Measurements from ENCODE around the gene MFN2.
A peak's percentile ranks its signal among the peaks of the same experiment; 100 is the strongest.
"Not testable (repeated sequence)": the region's sequence is repeated elsewhere in the genome, so short reads cannot be mapped to it uniquely, and the experiment has no call there.

MFN2 gene

DNA sequence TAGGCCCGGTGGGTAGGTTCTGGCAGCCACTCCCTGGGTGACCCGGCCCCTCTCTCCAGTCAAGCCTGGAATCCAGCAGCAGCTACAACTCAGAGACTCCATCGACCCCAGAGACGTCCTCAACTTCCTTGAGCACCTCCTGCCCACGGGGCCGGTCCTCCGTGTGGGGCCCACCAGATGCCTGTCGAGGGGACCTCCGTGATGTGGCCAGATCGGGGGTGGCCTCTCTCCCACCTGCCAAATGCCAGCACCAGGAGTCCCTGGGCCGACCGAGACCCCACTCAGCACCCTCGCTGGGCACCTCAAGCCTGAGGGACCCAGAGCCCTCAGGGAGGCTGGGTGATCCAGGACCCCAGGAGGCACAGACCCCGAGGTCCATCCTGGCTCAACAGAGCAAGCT lies 41.8 kb downstream of the MFN2 start:
- no peak for DNase-seq (ENCODE audit: low spot score)

DNA sequence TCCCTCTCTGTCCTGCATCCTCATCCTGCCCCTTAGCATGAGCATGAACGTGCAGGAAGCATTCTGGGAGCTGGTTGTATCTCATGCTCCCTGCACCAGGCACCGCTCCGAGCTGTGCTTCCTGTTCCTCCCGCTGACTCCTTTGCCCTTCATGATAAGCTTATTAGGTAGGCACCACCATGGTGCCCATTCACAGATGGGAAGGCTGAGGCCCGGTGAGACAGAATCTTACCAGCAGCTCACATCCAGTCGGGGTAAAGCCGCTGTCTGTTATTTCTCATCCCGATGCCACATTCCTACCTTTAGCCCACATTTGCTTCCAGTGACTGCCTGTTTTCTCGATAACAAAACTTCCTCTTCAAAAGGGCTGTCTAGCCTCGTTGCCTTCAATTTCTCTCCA lies 46.3 kb downstream of the MFN2 start:
- DNase-seq (ENCODE audit: low spot score): no peak

DNA sequence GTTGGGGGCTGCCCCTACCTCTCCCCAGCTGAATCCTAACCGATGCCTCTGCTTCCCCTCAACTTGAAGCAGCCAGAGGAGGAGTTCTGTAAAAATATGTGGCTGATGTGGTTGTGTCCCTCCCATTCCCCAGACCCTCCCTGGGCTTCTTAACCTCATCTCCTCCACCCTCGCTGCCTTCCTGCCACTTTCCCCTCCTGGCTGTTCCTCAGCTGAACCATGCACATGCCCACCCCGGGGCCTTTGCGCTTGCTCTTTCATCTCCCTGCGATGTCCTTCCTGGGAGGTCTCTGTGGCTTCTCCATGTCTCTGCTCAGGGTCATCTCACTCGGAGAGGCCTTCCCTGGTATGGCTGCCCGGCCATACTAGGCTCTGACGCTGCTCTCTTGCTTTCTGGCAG lies 48.0 kb downstream of the MFN2 start:
- DNase-seq (ENCODE audit: low spot score): no peak

DNA sequence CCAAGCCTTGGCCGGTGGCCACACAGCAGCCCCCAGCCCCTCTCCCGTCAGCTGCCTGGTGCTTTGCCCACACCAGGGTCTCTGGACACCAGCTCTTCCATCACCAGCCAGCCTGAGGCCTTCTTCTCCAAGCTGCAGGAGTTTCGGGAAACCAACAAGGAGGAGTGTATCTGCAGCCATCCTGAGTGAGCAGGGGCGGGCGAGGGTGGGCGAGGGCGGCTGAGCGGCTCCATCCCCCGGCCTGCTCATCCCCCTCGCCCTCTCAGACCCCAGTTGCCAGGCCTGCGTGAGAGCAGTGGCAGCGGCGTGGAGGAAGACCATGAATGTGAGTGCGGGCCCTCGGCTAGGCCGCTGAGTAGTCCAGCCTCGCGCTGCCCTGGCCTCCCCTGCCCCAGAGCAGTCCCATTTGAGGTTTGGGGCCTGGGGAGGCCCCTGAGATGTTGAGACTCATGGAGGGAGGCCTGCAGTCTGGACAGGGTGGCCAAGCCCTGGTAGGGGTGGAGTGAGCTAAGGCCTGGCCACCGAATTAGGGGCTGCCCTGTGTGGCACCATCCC lies 48.8 kb downstream of the MFN2 start:
- no peak for DNase-seq (ENCODE audit: low spot score)

DNA sequence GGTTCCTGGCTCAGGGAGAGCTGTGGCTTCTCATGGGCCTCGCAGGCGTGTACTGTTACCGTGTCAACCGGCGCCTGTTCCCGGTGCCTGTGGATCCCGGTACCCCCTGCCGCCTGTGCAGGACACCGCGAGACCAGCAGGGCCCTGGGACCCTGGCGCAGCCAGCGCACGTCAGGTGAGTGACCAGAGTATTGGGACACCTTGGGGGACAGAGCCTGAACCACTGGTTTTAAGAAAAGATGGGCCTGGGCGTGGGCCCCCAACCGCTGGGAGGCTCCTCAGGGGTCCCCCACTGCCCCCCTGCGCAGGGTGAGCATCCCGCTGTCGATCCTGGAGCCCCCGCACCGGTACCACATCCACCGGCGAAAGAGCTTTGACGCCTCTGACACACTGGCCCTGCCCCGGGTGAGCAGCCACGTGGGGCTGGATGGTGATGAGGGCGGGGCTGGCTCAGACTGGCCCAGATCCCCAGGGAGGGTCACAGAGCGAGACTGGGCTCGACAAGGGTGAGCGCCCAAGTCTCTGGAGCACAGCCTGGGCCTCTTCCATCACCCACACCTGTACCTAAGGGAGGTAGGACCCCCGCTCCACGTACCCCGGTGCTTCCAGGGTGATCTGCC lies 49.6 kb downstream of the MFN2 start:
- no peak for DNase-seq (ENCODE audit: low spot score)

DNA sequence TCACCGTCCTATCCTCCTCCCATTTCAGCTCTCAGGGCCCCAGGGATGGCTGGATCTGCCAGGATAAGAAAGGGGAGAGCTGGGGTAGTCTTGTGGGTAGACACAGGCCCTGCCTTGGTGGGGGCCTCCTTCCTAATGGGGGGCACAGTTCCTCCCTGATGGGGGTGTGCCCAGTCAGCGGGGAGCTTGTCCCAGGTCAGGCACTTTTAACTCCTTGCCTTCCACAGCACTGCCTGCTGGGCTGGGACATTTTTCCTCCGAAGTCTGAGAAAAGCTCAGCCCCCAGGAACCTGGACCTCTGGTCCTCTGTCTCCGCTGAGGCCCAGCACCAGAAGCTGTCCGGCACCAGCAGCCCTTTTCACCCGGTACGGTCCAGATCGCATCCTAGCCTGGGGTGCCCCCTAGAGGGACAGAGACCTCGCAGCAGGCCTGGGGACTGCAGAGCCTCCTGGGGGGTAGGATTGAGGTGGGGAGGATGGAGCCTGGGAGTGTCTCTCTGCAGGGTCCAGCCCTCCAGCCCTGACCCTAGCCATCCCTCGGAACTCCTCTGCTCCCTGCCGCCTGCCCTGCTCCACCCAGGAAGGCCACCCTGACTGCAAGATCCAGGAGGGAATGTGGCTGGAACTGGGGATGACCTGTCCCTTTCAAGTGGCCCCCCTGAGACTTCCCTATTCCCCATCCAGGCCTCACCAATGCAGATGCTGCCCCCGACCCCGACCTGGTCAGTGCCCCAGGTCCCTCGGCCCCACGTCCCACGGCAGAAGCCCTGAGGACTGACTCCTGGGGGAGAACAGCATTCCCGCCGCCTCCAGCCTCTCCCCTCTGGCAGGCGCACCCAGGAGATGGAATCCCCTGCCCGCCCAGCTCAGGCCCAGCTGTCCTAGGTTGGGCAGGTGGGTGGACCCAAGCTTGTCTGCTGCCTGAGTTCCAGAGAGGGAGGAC lies 51.1 kb downstream of the MFN2 start:
- DNase-seq (ENCODE audit: low spot score): peak; percentile 61

DNA sequence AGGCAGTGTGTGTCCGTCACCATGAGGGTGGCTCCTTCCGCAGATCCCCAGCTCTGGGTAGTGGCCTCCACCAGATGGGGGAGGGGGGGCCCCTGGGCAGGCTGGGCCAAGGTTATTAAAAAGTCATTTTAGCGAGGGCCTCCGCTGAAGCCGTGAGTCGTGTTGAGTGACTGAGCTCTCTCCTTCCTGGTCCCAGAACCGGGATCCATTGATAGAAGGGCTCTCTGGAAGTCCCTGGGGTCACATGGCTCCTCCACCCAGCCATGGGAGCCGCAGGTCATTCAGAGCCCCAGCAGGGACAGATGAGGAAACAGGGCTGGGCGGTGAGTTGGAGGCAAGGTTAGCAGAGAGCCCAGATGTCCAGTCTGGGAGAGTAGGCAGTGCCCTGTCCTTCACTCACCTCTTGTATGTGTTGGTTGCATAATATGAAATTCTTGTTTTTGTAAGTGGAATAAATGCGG lies 51.9 kb downstream of the MFN2 start:
- DNase-seq (ENCODE audit: low spot score): no peak

DNA sequence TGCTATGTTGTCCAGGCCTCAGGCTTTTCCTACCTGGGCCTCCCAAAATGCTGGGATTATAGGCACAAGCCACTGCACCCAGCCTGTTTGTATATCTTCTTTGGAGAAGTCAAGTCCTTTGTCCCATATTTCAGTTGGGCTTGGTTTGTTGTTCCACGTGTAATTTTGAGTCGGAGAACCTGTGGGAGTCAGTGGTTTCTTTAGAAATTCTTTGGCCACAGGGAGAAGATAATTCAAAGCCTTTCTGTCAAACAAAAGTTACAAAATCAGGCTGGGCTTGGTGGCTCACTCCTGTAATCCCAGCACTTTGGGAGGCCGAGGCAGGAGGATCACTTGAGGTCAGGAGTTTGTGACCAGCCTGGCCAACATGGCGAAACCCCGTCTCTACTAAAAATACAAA lies 53.2 kb downstream of the MFN2 start:
- not testable (repeated sequence) for DNase-seq (ENCODE audit: low spot score)

DNA sequence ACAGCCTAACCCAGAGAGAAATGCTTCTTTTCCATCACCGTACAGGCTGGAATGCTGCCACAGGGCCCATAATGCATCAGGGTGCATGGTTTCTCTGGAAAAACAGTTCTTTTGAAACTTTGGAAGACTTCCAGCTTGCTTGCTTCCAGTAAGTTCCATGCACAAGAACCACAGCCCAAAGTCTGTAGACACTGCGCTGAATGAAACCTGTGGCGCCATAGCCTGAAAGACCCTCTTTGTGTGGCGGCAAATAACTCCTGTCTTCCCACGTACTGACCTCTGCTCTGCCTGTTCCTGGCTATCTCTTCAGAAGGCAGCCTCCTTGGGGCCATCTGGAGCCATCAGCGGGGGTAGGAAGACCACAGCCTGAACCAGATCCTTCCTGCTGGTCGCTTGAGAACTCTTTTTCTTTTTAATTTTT lies 54.1 kb downstream of the MFN2 start:
- DNase-seq (ENCODE audit: low spot score): no peak

DNA sequence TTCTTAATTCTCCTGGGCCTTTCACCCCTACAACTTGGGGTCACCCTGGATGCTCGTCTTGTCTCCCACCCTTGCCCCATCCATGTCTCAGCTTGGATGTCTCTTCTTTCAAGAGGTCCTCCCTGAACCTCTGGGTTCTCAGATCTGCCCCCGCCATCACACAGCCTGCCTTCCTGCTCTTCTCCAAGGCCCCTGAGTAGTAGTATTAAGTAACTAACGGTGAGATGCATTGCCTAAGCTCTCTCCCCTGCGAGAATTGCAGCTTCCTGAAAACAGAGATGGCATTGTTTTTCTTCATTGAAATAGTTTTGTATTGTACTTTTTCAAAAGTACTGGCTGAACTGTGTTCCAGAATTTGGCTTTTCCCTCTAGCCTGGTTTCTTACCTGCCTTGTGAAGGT lies 55.1 kb downstream of the MFN2 start:
- DNase-seq (ENCODE audit: low spot score): no peak

DNA sequence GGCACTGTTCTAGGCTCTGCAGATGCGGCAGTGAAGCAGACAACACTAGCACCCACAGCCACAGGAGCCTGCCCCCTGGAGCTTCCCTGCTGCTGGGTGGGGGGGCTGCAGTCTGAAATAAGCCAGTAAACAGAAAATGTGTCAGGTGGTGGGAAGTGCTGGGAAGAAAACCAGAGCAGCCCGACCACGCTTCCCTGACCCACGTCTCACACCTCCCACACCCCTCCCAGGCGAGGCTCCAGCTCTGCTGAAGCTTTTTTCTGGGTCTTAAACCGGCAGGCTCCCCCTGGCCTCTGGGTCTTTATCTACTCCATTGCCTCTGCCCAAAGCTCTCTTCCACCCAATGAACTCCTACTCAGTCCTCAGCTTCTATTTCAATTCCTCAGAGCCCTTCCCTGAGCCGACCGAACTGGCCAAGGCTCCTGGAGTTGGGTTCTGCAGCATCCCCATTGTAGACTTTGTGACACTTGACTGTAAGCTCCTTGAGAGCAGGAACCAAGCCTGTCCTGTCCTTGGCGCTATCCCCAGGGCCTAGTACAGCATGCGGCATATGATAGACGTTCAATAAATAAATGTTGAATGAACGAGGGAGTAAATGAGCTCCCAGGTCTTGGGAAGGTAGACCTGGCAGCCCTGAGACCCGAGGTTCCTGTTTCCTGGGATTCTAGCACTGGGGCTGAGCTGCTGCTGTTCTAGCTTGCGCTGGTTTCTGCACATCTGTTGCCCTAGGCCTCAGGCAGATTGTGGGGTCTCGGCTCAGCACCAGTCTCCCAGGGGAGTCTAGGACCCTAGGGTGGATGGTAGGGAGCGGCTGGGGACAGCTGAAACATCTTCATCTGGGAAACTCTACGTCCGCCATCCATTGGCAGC lies 57.5 kb downstream of the MFN2 start:
- no peak for DNase-seq (ENCODE audit: low spot score)

DNA sequence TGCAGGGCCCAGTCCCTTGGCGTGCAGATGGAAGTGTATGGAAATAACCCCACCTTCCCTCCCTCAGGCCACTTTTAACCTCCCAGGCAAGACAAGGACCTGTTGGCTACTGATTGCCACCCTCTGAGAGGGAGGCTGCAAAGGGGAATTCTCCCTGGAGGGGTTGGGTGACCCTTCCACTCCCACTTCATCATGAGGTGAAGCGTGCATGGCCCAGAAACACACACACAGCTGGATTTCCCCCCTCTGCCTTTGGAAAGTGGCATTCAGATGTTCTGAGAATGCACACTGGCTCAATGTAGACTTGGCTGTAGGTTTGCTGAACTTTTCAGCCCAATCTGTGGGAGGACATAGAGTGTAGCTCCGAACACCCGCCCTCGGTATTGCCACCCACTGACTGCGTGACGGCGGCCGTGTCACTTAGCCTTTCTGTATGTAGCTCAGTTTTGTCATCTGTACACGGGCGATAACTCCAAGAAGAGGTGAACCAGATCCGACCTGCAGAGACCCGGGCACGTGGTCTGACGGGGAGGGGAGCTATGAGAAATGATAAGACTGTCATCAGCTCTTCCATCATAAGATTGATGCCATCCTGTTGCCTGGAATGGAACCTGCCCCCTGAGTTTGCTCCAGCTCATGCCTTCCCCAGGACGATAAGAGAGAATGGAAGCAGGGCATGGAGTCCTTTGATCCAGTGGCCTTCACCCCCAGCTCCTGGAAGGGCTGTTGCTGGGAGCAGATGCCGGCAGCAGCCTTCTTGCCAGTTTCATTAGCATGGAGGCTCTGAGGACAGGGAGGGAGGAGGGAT lies 58.3 kb downstream of the MFN2 start:
- no peak for DNase-seq (ENCODE audit: low spot score)

DNA sequence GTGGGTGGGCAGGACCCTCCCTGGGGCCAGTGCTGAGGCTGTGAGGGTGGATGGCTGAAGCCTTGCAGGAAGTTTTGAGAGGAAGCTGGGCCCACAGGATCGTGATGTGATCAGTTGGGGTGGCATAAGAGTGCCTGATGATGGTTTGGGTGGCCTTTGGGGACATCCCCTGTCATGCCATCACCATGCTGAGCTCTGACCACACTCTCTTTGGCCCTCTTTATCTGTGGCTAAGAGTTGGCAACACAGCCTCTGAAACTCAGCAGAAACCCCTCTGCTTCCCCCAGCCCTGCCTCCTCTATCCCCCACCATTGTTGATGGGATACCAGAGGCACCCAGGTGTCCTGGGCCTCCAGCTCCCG lies 58.9 kb downstream of the MFN2 start:
- DNase-seq (ENCODE audit: low spot score): no peak

DNA sequence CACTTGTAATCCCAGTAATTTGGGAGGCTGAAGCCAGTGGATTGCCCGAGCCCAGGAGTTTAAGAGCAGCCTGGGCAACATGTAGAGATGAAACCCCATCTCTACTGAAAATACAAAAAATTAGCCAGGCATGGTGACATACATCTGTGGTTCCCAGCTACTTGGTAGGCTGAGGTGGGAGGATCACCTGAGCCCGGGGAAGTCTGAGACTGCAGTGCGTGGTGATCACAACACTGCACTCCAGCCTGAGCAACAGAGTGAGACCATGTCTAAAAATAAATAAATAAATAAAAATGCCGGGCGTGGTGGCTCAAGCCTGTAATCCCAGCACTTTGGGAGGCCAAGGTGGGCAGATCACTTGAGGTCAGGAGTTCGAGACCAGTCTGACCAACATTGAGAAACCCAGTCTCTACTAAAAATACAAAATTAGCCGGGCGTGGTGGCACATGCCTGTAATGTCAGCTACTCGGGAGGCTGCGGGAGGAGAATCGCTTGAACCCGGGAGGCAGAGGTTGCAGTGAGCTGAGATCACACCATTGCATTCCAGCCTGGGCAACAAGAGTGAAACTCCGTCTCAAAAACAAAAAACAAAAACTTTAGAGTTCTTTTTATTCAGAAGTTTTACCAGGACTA lies 59.7 kb downstream of the MFN2 start:
- DNase-seq (ENCODE audit: low spot score): not testable (repeated sequence)

DNA sequence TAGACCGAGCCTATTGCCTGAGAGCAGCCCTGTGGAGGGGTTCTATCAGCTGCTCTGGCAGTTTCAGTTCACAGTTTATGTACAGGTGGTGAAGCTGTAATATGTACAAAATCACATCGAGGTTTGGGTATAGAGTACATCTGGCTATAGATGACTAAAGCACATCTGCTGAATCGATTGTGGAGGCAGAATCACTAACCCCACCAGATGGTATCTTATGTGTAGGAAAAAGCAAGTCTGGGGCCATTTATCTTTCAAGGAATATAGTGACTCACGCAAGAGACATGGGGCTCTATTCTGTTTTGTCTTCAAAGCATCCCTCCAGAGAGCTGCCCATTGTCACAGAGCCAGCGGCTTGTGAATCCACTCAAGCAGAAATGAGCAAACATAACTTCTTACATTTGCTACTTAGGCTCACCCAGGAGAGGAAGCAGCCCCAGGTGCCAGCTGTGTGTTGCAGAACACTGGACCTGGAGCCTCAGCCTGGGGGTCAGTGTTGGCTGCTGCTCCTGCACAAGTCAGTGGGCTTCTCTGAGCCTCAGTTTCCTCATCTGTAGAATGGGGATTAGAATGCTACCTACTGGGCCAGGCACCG lies 60.3 kb downstream of the MFN2 start:
- DNase-seq (ENCODE audit: low spot score): no peak

DNA sequence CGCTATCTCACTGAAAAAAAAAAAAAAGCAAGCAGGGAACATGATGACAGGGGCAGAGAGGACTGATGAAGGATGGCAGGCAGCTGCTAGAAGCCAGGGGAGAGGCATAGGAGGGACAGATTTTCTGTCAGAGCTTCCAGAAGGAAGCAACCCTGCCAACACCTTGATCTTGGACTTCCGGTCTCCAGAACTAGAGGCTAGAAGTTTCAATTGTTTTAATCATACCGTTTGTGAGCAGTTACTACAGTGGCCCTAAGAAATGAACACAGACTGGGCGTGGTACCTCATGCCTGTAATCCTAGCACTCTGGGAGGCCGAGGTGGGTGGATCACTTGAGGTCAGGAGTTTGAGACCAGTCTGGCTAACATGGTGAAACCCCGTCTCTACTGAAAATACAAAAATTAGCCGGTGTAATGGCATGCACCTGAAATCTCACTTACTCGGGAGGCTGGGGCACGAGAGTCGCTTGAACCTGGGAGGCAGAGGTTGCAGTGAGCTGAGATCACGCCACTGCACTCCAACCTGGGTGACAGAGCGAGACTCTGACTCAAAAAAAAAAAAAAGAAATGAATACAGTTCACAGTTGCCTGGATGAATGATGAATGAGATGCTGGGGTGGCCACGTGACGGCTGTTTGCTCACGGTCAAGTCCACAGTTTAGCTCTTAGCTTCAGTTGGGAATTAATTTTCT lies 64.1 kb downstream of the MFN2 start:
- DNase-seq (ENCODE audit: low spot score): not testable (repeated sequence)

DNA sequence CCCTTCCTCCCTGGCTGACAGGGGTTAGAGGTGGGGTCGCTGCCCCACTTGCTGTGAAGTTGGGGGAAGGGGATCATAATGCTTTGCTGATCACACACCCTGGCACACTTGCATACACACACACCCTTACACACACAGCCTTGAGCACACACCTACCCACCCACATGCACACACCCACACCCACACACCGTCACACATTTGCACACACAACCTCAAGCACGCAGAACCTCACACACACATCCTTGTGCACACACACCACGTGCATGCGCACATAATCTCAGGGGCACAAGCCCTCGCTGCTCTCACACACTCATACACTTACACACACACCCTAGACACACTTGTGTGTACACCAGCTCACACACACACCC lies 66.5 kb downstream of the MFN2 start:
- DNase-seq (ENCODE audit: low spot score): no peak

DNA sequence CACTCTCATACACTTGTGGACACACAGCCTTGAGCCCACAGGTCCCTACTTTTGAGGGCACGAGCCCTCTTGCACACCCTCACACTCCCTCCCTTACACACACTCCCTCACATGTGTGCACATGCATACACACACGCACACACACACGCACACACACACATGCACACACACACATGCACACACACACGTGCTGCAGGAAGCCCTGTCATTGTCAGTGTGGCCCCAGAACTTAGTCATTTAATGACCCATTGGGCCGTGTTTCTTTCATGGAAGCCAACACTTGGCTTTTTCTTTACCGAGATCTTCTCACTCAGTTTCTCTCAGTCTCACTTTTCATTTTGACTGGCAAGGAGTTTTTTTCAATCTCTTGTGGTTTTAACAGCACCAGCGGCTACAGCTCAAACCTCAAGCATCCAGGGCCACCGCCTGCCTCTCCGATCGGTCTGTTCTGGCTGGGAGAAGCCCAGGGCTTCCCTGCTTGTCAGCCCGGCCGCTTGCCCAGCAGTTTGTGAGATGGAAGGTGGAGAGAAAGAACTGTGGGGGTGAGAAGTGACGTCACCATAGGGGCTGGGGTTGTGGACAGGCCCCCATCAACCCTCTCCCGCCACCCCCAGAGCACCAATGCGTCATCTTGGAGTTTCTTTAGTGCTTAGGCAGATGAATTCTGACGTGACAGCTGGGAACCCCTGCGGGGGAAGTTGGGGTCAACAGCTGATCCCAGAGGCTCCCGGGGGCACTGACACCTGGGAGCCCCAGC lies 67.1 kb downstream of the MFN2 start:
- DNase-seq (ENCODE audit: low spot score): no peak

DNA sequence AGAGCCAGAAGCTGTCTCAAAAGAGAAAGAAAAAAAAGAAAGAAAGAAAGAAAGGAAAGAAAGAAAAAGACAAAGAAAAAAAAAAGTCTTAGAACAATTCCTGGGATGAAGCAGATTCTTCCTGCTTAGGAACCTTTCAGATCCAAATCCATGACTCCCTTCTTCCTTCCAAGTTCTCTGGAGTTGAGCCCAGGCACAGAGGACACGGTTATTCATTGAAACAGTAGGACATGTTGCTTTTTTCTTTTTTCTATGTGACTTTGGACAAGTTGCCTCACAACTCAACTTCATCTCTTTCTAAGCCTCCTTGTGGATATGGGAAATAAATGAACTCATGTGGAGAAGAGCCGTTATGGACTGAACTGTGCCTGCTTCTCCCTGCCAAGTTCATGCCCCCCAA lies 68.1 kb downstream of the MFN2 start:
- no peak for DNase-seq (ENCODE audit: low spot score)

Data from HuH-7 (cell line).